HL-60 (cell line): ENCODE measurements around the gene FANCC.

Experiments used
- DNase-seq, 2 experiments: peaks; one replicate each; pipeline ENCODE4 v3.0.0-alpha.2; 2010 to 2020; ENCODE audit warnings: low read depth in 1 of 2, low spot score in 1 of 2
- H3K27ac ChIP-seq: fragments of 250-450 bp; sonication (Bioruptor Pico); replicated peaks from 2 replicates; pipeline ENCODE4 v1.5.1; 2020; ENCODE audit warnings: mild to moderate bottlenecking, moderate library complexity
- H3K27me3 ChIP-seq: fragments of 250-450 bp; sonication (Bioruptor Pico); 2 replicates; pipeline ENCODE4 v1.5.1; 2021; ENCODE audit warnings: mild to moderate bottlenecking, moderate library complexity; ENCODE audit not compliant: insufficient read depth, poor library complexity, severe bottlenecking
- H3K4me3 ChIP-seq: replicated peaks from 2 replicates; pipeline ENCODE4 v1.5.1; 2011; ENCODE audit warnings: mild to moderate bottlenecking, control low read depth, low read length; ENCODE audit not compliant: insufficient read depth
- CTCF ChIP-seq: IDR thresholded peaks from one replicate; pipeline ENCODE4 v1.5.1; 2011; ENCODE audit warnings: low read length, control low read depth, inconsistent platforms; ENCODE audit not compliant: insufficient read depth
- GABPA ChIP-seq: IDR thresholded peaks from 2 replicates; pipeline ENCODE4 v1.6.1; 2012; ENCODE audit warnings: low read depth
- POLR2AphosphoS5 ChIP-seq: IDR thresholded peaks from 2 replicates; pipeline ENCODE4 v1.6.1; 2012; ENCODE audit warnings: low read depth
- REST ChIP-seq: IDR thresholded peaks from 2 replicates; pipeline ENCODE4 v1.6.1; 2012; ENCODE audit warnings: low read depth; ENCODE audit not compliant: insufficient replicate concordance
- SPI1 ChIP-seq: IDR thresholded peaks from 2 replicates; pipeline ENCODE4 v1.6.1; 2012; ENCODE audit warnings: low read depth, mild to moderate bottlenecking, borderline replicate concordance

The FANCC gene

GRCh38 chr9:95355500-95355899 is 38.0 kb upstream of the FANCC start:
- DNase-seq = no peak
- TF ChIP-seq SPI1 (no peak), POLR2AphosphoS5 (no peak), GABPA (no peak), CTCF (no peak), REST (no peak)
- no peak overlapping the region for H3K27ac ChIP-seq
- no peaks in the 10 kb centered on the region for H3K27me3 ChIP-seq
- H3K4me3 ChIP-seq = no peak overlapping the region

GRCh38 chr9:95351051-95351450 is 33.5 kb upstream of the FANCC start:
- no peak for TF ChIP-seq POLR2AphosphoS5
- TF ChIP-seq GABPA = no peak
- no peak for TF ChIP-seq REST
- TF ChIP-seq SPI1 = no peak
- no peak for TF ChIP-seq CTCF

GRCh38 chr9:95350266-95350665 is 32.8 kb upstream of the FANCC start:
- no peak for DNase-seq
- Histone ChIP-seq H3K27me3 (peaks cover 18% of the 10 kb centered on the region), H3K4me3 (no peak overlapping the region)

More at GRCh38 chr9:95351051-95351450, 33.5 kb upstream of the FANCC start:
- Histone ChIP-seq H3K27ac (no peak overlapping the region), H3K4me3 (no peak overlapping the region), H3K27me3 (peaks cover 18% of the 10 kb centered on the region)
- no peak for DNase-seq

More at GRCh38 chr9:95350266-95350665, 32.8 kb upstream of the FANCC start:
- H3K27ac ChIP-seq = no peak overlapping the region
- TF ChIP-seq POLR2AphosphoS5 (no peak), REST (no peak), CTCF (no peak), SPI1 (no peak), GABPA (no peak)
